Measurements from ENCODE around the gene NUDT19.
"Not testable (repeated sequence)": the region's sequence is repeated elsewhere in the genome, so short reads cannot be mapped to it uniquely, and the experiment has no call there.

NUDT19 gene

DNA sequence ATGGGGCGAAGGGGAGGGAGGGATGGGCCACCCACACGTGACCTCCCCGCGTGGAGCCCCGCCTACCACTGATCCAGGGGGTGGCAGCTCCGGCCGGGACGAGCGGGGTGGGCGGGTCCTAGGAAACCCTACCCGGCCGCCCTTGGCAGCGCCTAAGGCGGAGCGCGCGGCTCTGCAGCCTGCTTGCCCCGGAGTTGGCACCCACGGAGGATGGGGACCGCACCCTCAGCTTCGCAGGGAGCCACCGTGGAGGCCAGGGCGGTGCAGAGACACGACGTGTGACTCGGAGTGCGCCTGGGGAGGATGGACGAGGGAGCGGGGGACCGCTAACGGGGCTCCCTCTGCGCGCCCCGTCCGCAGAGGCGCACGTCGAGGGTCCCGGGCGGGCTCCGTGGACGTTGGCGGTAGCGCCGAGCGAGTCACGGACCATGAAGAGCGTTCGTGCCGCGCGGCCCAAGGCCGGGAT, 15.9 kb upstream of the NUDT19 start, which contains the start of gene RGS9BP:
TSS of gene RGS9BP (plus strand) at position 129 of the 466 bp plus-strand sequence. CDS start 416 bp downstream, outside the sequence.
- DNase-seq (ENCODE audit: low spot score) = peak; percentile 65

DNA sequence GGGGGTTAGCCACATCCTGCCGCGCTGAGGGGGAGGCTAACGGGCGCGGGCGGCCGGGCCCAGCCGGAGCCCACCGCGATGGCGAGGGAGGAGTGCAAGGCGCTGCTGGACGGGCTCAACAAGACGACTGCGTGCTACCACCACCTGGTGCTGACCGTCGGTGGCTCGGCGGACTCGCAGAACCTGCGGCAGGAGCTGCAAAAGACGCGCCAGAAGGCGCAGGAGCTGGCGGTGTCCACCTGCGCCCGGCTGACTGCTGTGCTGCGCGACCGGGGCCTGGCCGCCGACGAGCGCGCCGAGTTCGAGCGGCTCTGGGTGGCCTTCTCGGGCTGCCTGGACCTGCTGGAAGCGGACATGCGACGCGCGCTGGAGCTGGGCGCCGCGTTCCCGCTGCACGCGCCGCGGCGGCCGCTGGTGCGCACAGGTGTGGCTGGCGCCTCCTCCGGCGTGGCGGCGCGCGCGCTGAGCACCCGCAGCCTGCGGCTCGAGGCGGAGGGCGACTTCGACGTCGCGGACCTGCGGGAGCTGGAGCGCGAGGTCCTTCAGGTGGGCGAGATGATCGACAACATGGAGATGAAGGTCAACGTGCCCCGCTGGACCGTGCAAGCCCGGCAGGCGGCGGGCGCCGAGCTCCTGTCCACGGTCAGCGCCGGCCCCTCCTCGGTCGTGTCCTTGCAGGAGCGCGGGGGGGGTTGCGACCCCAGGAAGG, 15.3 kb upstream of the NUDT19 start:
- DNase-seq (ENCODE audit: low spot score) = no peak

DNA sequence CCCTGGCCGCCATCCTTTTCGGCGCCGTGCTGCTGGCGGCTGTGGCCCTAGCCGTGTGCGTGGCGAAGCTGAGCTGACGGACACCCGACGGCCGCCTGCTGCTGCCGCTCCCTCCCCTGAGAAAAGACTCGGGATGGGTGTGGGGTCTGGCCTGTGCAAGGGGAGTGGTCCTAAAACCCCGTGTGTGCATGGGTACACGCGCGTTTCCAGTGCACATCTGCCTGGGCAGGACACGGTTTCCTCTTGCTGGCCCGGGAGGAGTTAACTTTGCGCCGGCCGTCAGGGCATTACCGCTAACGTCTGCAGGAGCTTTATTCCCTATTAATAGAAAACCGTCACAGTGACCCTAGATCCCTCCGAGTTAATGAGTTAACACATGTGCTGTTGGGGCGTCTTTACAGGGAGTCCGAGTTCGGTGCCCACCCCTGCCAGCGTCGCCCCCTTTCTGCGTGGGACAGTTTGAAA, 14.7 kb upstream of the NUDT19 start:
- no peak for DNase-seq (ENCODE audit: low spot score)

DNA sequence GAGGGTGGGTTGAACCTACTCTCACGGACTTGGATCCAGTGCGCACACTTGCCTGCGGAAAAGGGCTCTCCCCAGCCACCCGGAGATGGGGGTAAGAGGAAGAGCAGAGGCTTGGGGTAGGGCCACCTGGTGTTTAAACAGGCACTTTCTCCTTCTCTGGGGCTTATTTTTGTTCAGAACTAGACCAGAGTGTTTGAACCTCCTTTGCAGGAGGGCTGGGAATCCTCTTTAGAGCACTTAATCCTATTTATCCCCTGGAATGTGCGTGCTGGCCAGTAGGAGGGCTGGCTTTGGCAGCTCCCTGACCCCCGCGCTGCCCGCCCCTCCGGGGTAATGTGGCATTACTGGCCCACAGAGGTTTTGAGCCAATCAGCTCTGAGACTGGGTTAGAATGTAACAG, 14.0 kb upstream of the NUDT19 start:
- DNase-seq (ENCODE audit: low spot score) = no peak

DNA sequence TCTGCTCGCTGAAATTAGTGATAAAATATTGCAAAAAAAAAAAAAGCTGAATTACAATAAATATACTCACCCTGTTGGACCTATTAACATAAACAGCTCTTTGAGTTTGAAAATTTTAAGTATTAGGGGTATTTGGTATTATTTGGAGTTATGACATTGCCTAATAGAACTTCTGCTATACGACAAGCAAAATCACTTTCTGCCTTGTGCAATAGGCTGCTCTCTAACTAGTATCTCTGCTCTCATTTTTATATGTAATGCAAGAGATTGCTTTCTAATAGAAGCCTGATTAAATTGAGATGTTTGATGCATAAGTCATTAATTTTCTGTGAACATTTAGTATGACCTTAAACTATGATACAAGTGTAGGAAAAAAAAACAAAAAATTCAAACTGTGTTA, 10.6 kb upstream of the NUDT19 start:
- DNase-seq (ENCODE audit: low spot score) = no peak

DNA sequence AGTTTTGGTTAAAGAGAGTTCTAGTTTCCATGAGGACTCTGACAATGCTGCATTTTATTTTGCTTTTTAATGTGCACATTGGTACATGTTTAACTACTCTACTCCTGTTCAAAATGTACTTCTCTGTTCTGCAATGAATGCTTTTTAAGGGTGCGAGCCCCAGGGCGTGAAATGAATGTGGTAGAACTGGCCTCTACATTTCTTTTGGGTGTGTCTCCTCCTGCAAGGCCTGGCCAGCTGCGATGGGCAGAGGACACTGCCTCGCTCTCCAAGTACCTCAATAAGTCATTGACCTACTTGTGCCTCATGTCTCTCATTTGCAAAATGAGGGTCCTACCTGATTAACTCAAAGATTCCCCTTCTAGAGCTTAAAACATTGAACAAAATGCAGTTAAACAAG, 9.3 kb upstream of the NUDT19 start:
- DNase-seq (ENCODE audit: low spot score) = no peak

DNA sequence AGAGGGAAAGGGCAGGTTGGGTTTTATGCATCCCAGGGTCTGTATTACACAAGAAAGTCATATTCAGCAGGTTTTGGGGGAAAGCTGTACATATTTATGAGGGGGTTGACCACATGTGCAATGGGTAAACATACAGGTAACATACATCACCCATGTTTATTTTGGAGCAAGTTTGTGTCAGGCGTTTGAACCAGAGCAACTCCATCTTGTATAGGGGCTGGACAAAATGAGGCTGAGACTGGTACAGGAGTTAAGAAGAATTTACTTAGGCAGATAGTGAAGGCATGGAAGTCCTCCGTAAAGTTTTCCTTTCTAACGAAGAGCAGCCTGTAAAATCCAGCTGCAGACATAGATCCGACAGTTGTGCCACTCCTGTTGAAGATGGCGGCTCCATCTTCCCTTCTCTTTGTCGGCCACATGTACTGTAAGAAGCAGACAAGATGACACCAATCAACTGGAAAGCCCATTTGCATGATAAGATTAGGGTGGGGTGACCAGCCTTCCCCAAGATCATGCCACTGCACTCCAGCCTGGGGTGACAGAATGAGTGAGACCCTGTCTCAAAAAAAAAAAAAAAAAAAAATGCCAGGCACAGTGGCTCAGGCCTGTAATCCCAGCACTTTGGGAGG, 4.7 kb upstream of the NUDT19 start:
- DNase-seq (ENCODE audit: low spot score) = no peak

DNA sequence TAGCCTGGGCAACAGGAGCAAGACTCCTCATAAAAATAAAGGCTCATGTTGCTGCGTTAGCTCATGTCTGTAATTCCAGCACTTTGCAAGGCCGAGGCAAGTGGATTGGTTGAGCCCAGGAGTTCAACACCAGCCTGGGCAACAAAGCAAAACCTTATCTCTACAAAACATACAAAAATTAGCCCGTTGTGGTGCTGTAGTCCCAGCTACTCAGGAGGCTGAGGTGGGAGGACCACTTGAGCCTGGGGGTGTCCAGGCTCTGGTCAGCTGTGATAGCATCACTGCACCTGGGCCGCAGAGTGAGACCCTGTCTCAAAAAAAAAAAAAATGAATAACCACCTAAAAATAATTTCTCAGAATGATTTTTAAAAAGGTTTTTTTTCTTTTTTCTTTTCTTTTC, 3.9 kb upstream of the NUDT19 start:
- DNase-seq (ENCODE audit: low spot score) = no peak

DNA sequence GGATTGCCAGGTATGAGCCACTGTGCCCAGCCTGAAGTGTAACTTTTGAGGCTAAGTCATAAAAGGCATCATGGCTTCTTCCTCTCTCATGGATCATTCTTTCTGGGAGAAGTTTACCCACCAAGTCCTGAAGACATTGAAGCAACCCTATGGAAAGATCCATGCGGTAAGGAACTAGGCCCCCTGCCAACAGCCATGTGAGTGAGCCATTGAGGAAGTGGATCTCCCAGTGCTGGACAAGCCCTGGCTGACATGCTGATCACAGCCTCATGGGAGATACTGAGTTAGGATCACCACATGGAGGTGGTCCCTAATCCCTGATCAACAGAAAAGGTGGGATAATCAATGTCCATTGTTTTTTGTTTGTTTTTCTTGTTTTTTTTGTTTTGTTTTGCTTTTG, 3.3 kb upstream of the NUDT19 start:
- DNase-seq (ENCODE audit: low spot score) = no peak

DNA sequence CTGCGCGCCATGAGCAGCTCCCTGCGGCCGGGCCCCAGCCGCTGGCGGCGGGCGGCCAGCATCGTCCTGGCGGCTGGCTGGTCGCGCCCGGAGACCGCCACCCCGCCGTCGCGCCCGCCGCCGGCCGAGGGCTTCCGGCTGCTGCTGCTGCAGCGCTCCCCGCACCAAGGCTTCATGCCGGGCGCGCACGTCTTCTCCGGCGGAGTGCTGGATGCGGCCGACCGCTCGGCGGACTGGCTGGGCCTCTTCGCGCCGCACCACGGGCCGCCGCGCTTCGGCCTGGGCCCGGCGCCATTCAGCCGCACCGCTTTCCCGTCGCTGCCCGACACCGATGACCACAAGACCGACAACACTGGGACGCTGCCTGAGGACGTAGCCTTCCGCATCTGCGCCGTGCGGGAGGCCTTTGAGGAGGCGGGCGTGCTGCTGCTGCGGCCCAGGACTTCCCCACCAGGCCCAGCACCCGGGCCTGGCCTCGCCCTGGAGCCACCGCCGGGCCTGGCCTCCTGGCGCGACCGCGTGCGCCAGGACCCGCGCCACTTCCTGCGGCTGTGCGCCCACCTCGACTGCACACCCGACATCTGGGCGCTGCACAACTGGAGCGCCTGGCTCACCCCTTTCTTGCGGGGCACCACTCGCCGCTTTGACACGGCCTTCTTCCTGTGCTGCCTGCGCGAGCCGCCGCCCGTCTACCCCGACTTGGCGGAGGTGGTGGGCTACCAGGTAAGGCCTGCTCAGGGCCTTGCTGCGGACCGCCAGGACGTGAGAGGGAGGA, 518 bp downstream of the NUDT19 start:
- DNase-seq (ENCODE audit: low spot score) = peak; percentile 61

DNA sequence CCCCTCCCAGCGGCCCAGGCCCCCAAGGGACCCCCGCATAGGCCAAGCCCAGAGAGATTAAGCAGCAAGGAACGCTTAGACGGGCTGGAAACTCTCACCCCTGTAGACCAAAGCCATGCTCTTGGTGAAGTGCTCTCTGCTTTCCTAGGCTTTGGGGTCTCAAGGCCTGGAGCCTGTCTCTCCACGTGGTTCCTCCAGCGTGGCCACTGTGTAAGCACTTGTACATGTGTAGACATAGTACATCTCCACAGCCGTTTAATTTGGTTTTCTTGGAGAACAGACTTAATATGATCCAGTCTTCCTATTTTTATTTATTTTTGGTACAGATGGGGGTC, 1.1 kb downstream of the NUDT19 start:
- DNase-seq (ENCODE audit: low spot score) = no peak

DNA sequence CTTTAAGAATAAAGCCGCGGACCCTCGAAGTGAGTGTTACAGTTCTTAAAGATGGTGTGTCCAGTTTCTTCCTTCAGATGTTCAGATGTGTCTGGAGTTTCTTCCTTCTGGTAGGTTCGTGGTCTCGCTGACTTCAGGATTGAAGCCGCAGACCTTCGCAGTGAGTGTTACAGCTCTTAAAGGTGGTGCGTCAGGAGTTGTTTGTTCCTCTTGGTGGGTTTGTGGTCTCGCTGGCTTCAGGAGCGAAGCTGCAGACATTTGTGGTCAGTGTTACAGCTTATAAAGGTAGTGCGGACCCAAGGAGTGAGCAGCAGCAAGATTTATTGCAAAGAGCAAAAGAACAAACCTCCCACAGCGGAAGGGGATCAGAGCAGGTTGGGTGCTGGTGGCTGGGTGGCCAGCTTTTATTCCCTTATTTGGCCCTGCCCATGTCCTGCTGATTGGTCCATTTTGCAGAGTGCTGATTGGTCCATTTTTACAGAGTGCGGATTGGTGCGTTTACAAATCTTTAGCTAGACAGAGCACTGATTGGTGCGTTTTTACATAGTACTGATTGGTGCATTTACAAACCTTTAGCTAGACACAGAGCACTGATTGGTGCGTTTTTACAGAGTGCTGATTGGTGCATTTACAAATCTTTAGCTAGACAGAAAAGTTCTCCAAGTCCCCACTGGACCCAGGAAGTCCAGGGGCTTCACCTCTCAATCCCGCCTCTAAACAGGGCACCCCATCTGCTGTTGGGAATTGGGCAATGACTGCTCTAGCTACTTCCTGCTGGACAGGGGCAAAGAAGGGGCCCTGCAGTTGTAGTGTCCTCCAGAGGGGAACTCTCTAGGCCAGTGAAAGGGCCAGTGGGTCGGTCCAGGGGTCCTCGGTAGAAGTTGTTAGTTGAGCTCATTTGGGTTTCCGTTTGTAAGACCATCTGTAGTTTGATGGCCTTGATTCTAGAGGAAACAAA, 1.8 kb downstream of the NUDT19 start:
- DNase-seq (ENCODE audit: low spot score) = peak; percentile 53

DNA sequence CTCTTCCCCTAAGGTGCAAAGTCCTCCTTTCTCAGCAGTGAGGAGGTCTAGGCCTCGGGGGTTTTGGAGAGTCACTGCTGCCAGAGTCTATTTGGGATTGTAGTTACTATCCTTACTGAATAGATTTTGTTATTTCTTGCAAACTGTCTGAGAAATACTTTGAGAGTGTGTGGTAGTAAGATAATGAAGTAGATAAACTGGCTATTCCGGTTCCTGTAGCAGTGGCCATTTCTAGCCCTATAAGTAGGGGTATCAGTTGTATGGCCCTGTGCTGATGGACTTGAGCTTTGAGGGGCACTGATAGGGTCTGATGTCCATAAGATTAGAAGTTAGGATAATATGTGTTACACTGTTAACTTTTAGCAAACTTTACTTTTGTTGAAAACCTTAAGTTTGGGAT, 2.7 kb downstream of the NUDT19 start:
- not testable (repeated sequence) for DNase-seq (ENCODE audit: low spot score)

DNA sequence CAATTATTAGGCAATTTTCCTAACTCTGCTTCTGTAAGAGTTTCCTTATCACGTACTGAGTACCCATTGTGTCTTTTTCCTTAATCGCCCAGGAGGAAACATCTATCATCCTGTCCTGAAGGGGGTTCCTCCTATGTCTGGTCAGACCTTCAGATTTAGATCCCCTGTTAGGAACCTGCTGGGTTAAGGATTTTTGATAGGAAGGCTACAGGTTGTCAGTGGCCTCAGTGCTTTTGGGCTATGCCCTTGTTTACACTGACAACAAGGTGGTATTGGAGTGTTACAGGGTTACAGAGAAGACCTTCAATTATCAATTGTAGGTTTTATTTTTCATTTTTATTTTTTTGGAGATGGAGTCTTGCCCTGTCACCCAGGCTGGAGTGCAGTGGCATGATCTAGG, 3.2 kb downstream of the NUDT19 start:
- not testable (repeated sequence) for DNase-seq (ENCODE audit: low spot score)

DNA sequence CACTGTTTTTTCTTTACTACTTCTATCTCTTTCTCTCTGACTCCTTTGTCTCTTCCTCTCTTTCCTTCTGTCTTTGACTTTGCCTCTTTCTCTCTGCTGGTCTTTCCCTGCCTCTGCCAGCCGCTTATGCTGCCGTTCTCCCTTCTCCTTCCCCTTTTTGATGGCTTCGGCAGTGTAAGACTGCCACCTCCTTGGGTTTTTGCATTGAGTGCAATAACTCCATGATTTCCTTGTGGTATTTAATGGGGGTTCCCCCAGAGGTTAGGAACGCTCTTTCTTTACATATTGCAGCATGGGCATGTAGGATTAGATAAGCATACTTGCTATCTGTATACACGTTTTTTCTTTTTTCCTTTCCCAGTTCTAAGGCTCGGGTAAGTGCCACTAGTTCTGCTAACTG, 3.9 kb downstream of the NUDT19 start:
- not testable (repeated sequence) for DNase-seq (ENCODE audit: low spot score)

DNA sequence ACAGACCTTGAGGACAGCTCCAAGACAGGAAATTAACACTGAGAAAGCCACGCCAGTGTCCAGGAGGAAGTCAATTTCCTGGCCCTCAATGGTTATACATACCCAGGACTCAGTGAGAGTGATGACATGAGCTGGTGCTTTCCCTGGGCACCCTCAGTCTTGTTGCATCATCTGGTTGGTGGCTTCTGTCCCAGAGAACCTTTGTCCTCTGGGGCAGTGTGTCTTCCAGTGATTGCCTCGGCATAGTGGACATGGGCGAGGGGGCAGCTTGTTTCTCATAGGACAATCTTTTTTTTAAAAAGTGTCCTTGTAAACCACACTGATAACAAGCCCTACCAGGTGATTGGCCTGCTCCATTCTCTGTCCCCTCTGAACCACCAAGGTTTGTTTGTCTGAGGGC, 5.2 kb downstream of the NUDT19 start:
- not testable (repeated sequence) for DNase-seq (ENCODE audit: low spot score)

DNA sequence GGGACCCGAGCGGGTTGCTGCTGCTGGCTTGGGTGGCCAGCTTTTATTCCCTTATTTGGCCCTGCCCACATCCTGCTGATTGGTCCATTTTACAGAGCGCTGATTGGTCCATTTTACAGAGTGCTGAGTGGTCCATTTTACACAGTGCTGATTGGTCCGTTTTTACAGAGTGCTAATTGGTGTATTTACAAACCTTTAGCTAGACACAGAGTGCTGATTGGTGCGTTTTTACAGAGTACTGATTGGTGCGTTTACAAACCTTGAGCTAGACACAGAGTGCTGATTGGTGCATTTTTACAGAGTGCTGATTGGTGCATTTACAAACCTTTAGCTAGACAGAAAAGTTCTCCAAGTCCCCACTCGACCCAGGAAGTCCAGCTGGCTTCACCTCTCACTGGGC, 8.5 kb downstream of the NUDT19 start:
- not testable (repeated sequence) for DNase-seq (ENCODE audit: low spot score)

DNA sequence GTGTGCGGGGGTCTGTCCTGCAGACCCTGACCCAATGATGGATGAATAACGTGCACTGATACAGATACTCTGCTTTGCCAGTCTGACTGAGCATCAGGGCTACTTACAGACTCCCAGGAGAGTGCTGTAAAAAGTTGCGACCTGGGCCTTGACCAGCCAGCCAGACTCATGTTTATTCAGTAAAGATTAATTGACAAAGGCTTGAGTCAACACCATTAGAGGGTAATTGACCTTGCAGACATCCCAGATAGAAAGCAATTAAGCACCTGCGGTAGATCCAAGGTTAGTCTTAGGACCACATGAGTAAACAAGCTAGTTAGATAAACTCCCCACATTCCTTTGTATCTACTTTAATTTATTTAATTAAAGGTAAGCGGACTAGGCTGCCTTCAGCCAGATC, 10.4 kb downstream of the NUDT19 start:
- DNase-seq (ENCODE audit: low spot score) = no peak

DNA sequence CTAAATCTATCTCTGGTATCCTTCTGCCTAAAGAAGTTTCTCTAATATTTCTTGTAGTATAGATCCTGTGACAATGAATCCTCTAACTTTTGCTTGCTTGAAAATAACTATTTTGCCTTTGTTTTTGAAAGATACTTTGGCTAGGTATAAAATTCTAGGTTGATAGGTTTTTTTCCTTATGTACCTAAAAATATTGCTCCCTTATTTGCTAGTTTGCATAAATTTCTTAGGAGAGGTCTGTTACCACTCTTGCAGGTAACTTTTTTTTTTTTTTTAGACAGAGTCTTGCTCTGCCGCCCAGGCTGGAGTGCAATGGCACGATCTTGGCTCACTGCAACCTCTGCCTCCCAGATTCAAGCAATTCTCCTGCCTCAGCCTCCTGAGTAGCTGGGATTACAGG, 12.4 kb downstream of the NUDT19 start:
- not testable (repeated sequence) for DNase-seq (ENCODE audit: low spot score)

DNA sequence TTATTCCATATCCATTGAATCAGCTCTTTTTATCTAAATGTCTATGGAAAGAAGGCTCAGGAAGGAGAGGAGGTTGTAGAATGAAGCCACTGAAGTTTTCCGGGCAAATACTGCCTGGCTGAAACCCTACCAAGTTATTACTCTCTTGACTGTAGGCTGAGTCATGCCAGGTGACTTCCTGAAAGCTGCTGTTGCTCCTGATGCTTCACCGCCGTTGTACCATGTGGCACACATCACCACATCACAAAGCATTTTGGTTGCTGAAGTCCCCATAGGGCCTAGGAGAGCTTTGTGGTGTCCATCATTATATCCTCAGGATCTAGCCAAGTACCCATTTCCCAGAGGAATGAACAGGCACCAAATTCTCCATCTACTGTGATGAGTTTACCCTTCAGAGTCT, 16.8 kb downstream of the NUDT19 start:
- DNase-seq (ENCODE audit: low spot score) = peak; percentile 49

DNA sequence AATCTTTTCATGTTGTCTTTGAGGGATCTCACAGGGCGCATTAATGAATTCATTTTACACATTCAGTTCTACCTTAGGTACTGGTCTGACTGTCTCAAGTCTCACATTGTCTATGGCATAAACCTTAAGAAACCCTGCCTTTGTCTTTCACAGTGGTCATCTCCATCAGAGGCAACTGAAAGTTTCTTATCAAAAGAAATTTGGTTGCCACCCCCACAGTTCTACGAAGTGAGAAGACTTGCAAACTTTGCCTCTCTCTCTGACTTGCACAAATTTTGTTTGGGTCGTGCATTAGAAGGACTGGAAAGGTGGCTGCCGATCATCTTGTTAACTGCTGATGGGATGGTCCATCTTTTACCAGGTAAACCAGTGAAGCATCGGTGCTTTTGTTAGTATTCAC, 17.4 kb downstream of the NUDT19 start:
- no peak for DNase-seq (ENCODE audit: low spot score)

DNA sequence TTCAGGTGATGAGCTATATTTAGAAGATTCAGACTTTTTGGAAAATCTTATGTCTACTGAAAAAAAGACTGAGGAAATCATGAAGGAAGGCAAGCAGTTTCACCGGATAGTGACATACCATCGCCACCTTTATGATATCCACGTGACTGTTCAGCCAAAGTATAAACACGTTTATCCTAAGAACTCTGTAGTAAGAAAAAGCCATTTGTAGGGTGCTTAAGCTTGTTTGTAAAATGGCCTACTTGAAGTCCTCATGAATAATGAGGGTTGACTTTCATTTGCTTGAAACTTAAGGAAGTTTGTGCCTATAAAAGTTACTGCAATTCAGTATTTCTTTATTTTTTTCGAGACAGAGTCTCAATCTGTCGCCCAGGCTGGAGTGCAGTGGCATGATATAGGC, 20.1 kb downstream of the NUDT19 start:
- no peak for DNase-seq (ENCODE audit: low spot score)
